Coronary artery (tissue), 2 donors: ENCODE data around the gene MACROD2.

ENCODE experiments used
- DNase-seq: peaks from one replicate; pipeline ENCODE4 v3.0.0-alpha.2; 2017; ENCODE audit warnings: low spot score
- H3K27ac ChIP-seq, 2 donors: fragments of 200-600 bp; sonication (generic); one replicate each; pipeline ENCODE4 v1.5.1; 2016 to 2019
- H3K4me3 ChIP-seq: fragments of 200-600 bp; sonication (generic); 2 replicates; pipeline ENCODE4 v1.5.1; 2016; ENCODE audit warnings: mild to moderate bottlenecking, moderate library complexity
- TF ChIP-seq, protein P1 (sequence below): fragments of 200-600 bp; sonication (generic); IDR thresholded peaks from one replicate; pipeline ENCODE4 v1.5.1; 2019; ENCODE audit warnings: antibody characterized with exemption

Gene MACROD2

GRCh38 chr20:15857173-15857784, 1862.0 kb downstream of the MACROD2 start:
- Histone ChIP-seq H3K4me3 (no peak overlapping the region), H3K27ac (no peak overlapping the region)
- DNase-seq: no peak
- TF ChIP-seq, protein P1, sequence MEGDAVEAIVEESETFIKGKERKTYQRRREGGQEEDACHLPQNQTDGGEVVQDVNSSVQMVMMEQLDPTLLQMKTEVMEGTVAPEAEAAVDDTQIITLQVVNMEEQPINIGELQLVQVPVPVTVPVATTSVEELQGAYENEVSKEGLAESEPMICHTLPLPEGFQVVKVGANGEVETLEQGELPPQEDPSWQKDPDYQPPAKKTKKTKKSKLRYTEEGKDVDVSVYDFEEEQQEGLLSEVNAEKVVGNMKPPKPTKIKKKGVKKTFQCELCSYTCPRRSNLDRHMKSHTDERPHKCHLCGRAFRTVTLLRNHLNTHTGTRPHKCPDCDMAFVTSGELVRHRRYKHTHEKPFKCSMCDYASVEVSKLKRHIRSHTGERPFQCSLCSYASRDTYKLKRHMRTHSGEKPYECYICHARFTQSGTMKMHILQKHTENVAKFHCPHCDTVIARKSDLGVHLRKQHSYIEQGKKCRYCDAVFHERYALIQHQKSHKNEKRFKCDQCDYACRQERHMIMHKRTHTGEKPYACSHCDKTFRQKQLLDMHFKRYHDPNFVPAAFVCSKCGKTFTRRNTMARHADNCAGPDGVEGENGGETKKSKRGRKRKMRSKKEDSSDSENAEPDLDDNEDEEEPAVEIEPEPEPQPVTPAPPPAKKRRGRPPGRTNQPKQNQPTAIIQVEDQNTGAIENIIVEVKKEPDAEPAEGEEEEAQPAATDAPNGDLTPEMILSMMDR: no peak

GRCh38 chr20:15859061-15859460, 1863.7 kb downstream of the MACROD2 start:
- Histone ChIP-seq H3K27ac (no peak overlapping the region), H3K4me3 (no peak overlapping the region)
- no peak for DNase-seq
- TF ChIP-seq, protein P1: no peak

DNA sequence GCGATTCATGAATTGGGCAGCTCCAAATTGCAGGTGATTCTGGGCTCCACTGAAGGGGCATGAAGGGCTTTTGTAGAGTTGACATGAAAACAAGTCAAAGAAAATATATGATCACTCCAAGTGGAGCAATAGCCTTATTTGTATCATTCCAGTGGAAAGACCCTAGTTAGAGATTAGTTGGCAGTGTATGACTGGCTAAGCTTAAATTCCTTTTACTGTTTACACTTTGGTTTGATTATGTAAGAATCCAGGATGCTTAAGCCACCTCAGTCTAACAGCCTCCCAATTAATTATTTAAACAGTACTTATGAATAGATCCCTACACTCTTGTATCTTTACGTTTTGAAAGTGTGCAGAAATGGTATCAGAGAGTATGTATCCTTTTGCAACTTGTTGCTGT, 1865.5 kb downstream of the MACROD2 start:
- DNase-seq: no peak
- no peak overlapping the region for H3K27ac ChIP-seq
- TF ChIP-seq, protein P1: no peak

DNA sequence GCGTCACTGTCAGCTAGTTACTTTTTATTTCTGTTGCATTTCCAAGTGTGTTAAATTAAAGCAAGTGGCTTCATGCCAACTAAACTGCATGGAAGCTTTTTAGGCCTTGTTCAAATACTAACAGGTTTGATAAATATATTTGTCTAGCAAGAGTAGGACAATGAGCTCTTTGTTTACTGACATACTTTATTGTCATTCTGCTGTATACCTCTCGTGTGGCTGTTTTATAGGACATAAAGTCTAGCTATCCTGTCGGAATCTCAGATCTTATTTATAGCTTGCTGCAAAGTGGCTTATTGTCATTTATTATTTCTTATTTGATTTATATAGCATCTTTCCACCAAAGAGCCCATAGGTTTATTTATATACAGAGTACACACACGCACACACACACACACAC, 1866.9 kb downstream of the MACROD2 start:
- H3K27ac ChIP-seq: no peak overlapping the region
- TF ChIP-seq, protein P1: no peak
- H3K4me3 ChIP-seq: no peak overlapping the region
- no peak for DNase-seq

More for the DNA sequence above, 1865.5 kb downstream of the MACROD2 start:
- H3K4me3 ChIP-seq: no peak overlapping the region

DNA sequence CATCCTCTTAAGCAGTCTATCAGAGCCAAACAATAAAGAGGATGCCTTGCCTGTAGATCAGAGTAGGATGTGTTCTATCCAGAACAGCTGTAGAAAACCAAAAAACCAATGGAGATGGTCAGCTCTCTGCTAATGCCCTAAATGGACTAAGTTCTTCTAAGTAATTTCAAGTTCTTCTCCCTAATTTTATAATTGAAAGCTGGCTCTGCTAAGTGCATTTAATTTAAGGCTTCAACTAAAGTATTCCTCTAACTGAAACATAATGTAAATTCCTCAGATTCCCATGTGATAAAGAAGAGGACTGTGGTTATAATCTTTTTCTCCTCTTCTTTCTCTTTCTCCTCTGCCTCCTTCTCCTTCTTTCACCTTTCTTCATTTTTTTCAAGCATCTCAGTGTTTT, 1868.4 kb downstream of the MACROD2 start:
- Histone ChIP-seq H3K4me3 (no peak overlapping the region), H3K27ac (no peak overlapping the region)
- TF ChIP-seq, protein P1: no peak
- no peak for DNase-seq

DNA sequence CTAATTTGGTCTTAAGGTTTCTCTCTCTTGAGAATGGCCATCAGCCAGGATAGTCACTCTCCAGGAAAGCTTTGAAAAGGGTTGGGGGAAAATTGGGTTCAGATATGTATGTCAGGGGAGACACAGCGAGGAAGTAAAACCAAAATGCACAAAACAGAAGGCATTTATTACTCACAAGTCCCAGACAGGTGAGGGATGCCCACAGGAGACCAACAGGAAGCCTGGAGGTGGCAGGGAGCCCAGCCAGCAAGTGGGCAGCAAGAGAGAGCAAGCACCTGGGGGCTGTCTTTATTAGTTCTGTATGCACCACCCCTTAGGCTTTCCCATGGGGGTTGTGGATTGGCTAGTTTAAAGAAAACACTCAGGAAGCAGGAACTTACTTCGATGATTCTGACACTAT, 1870.2 kb downstream of the MACROD2 start:
- no peak overlapping the region for H3K4me3 ChIP-seq
- H3K27ac ChIP-seq: no peak overlapping the region
- TF ChIP-seq, protein P1: no peak
- DNase-seq: no peak

DNA sequence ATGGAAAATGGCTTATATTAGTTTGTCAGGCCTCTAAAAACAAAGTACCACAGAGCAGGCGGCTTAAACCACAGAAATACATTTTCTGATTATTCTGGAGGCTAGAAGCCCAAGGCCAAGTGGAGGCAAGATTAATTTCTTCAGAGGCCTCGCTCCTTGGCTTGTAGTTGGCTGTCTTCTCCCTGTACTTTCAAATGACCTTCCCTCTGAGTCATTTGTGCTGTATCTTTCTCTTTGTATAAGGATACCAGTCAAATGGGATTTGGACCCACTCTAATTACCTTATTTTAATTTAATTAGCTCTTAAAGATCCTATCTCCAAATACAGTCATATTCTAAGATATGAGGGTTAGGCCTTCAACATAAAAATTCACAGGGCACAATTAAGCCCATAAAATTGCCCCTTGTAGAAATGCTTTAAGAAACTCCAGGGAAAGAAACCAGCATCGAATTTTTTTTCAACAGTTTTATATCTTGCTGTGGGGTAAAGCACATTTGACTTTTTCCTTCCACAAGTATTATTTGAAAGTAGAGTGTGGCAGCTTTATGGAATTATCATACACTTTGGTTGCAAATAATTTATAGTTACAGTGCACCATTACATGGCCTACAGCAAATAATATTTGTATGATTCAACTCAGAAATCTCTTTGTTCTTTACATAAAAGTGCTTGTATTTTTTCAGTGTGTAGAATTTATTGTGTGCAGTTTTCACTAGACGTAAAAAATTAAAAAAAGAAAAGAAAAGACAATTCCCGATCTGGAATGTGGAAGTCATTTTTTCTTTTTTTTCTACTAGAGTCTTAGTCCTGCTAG, 1871.8 kb downstream of the MACROD2 start:
- DNase-seq: no peak
- TF ChIP-seq, protein P1: no peak

More for the DNA sequence above, 1871.8 kb downstream of the MACROD2 start:
- Histone ChIP-seq H3K27ac (no peak overlapping the region), H3K4me3 (no peak overlapping the region)
